Neural progenitor cell (in vitro differentiated cells): ENCODE data around the gene GBF1. TPM values are rescaled to one million over a fixed set of nuclear protein-coding genes. Genes with fewer than 3 reads are reported as not detected.
A peak's percentile ranks its signal among the peaks of the same experiment; 100 is the strongest.

ENCODE experiments used
- DNase-seq: peaks from one replicate; pipeline ENCODE4 v3.0.0-alpha.2; 2016; ENCODE audit warnings: low spot score
- H2AFZ ChIP-seq: fragments of 200-600 bp; sonication (generic); replicated peaks from 2 replicates; pipeline ENCODE4 v1.6.1; 2016; ENCODE audit warnings: antibody characterized with exemption
- H3F3A ChIP-seq: fragments of 200-600 bp; sonication (generic); 2 replicates; pipeline ENCODE4 v1.6.1; 2016; ENCODE audit warnings: antibody characterized with exemption, low read depth
- H3K27ac ChIP-seq: fragments of 200-600 bp; sonication (generic); 2 replicates; pipeline ENCODE4 v1.5.1; 2016; ENCODE audit warnings: mild to moderate bottlenecking
- H3K27me3 ChIP-seq: fragments of 200-600 bp; sonication (generic); 2 replicates; pipeline ENCODE4 v1.6.1; 2016; ENCODE audit warnings: mild to moderate bottlenecking, moderate library complexity
- H3K36me3 ChIP-seq: fragments of 200-600 bp; sonication (generic); 2 replicates; pipeline ENCODE4 v1.5.1; 2016
- H3K4me1 ChIP-seq: fragments of 200-600 bp; sonication (generic); 2 replicates; pipeline ENCODE4 v1.6.1; 2016; ENCODE audit warnings: mixed run types
- H3K4me2 ChIP-seq: fragments of 200-600 bp; sonication (generic); 2 replicates; pipeline ENCODE4 v1.6.1; 2016
- H3K4me3 ChIP-seq: fragments of 200-600 bp; sonication (generic); 2 replicates; pipeline ENCODE4 v1.5.1; 2016
- H3K79me2 ChIP-seq: fragments of 200-600 bp; sonication (generic); 2 replicates; pipeline ENCODE4 v1.6.1; 2016; ENCODE audit warnings: low read depth
- H3K9ac ChIP-seq: fragments of 200-600 bp; sonication (generic); 2 replicates; pipeline ENCODE4 v1.6.1; 2016
- H3K9me3 ChIP-seq: fragments of 200-600 bp; sonication (generic); 2 replicates; pipeline ENCODE4 v1.5.1; 2016; ENCODE audit warnings: low read depth
- H4K20me1 ChIP-seq: fragments of 200-600 bp; sonication (generic); 2 replicates; pipeline ENCODE4 v1.6.1; 2016; ENCODE audit warnings: low read depth
- H3K27ac Mint-ChIP-seq: 3 replicates; pipeline ENCODE4 v1.8.0; 2021; ENCODE audit warnings: mixed read lengths
- H3K27me3 Mint-ChIP-seq: 2 replicates; pipeline ENCODE4 v1.8.0; 2022; ENCODE audit warnings: low read depth, mild to moderate bottlenecking, inconsistent platforms, moderate library complexity, mixed read lengths; ENCODE audit not compliant: insufficient read depth
- H3K36me3 Mint-ChIP-seq: 3 replicates; pipeline ENCODE4 v1.8.0; 2021; ENCODE audit warnings: mixed read lengths
- H3K4me1 Mint-ChIP-seq: 3 replicates; pipeline ENCODE4 v1.8.0; 2021; ENCODE audit warnings: mixed read lengths
- H3K4me3 Mint-ChIP-seq: 3 replicates; pipeline ENCODE4 v1.8.0; 2021; ENCODE audit warnings: mild to moderate bottlenecking, moderate library complexity, mixed read lengths
- H3K9me3 Mint-ChIP-seq: 3 replicates; pipeline ENCODE4 v1.8.0; 2020; ENCODE audit warnings: mixed read lengths
- CTCF ChIP-seq: fragments of 200-600 bp; sonication (generic); IDR thresholded peaks from 2 replicates; pipeline ENCODE4 v1.5.1; 2017; ENCODE audit warnings: antibody characterized with exemption, mild to moderate bottlenecking
- EZH2 ChIP-seq: fragments of 200-600 bp; sonication (generic); IDR thresholded peaks from 2 replicates; pipeline ENCODE4 v1.6.1; 2017; ENCODE audit warnings: antibody characterized with exemption, mild to moderate bottlenecking, moderate library complexity
- EZH2phosphoT487 ChIP-seq: fragments of 200-600 bp; sonication (generic); IDR thresholded peaks from 2 replicates; pipeline ENCODE4 v1.6.1; 2017; ENCODE audit warnings: antibody characterized with exemption
- total RNA-seq: library from RNA; depleted of rRNA; stranded (reverse); fragments of >200 nt; gene quantifications from 2 replicates; pipeline ENCODE4 v1.2.3, GENCODE V29; 2015; ENCODE audit warnings: low replicate concordance

GBF1 gene
- total RNA-seq, 1 donor from 2014 or later, result 23.5 TPM

- H3K36me3 Mint-ChIP-seq, result no peaks in the 10 kb centered on the region
- TF ChIP-seq EZH2phosphoT487, result no peak
- no peak for TF ChIP-seq CTCF
- no peak for TF ChIP-seq EZH2
- Histone ChIP-seq H3K36me3 (no peaks in the 10 kb centered on the region), H3K79me2 (no peaks in the 10 kb centered on the region), H3K27me3 (peaks cover 91% of the 10 kb centered on the region), H3K4me1 (no peaks in the 10 kb centered on the region), H3K9ac (no peak overlapping the region), H2AFZ (no peak overlapping the region), H4K20me1 (no peaks in the 10 kb centered on the region), H3K27ac (no peak overlapping the region), H3K4me2 (no peak overlapping the region), H3K9me3 (no peaks in the 10 kb centered on the region), H3F3A (no peaks in the 10 kb centered on the region), H3K4me3 (no peak overlapping the region)
- peaks cover 13% of the 10 kb centered on the region for H3K27me3 Mint-ChIP-seq
- peaks cover 11% of the 10 kb centered on the region for H3K4me1 Mint-ChIP-seq
- no peak overlapping the region for H3K4me3 Mint-ChIP-seq
- no peak for DNase-seq
- no peaks in the 10 kb centered on the region for H3K9me3 Mint-ChIP-seq
- H3K27ac Mint-ChIP-seq, result no peak overlapping the region
Measured at GRCh38 chr10:102222797-102223196, 22.5 kb upstream of the GBF1 start.

GRCh38 chr10:102225646-102226541 lies 19.4 kb upstream of the GBF1 start, which contains the start of gene ELOVL3:
ELOVL3 (plus strand) TSS chr10:102226299; CDS start chr10:102226549, 250 bp downstream.
- Mint-ChIP-seq H3K4me3 (peak within 1 kb of the TSS; percentile 80), H3K36me3 (no peaks in the 10 kb centered on the region), H3K9me3 (peaks cover 2% of the 10 kb centered on the region), H3K4me1 (peaks cover 14% of the 10 kb centered on the region), H3K27me3 (peaks cover 24% of the 10 kb centered on the region), H3K27ac (peak within 1 kb of the TSS; percentile 27)
- TF ChIP-seq CTCF (no peak), EZH2phosphoT487 (peak; percentile 34), EZH2 (peak; percentile 39)
- Histone ChIP-seq H3K4me3 (peak within 1 kb of the TSS; percentile 33), H3F3A (peaks cover 10% of the 10 kb centered on the region), H3K4me2 (peak within 1 kb of the TSS; percentile 68), H2AFZ (peak within 1 kb of the TSS; percentile 80), H3K9ac (no peak within 1 kb of the TSS), H3K79me2 (no peaks in the 10 kb centered on the region), H3K4me1 (no peaks in the 10 kb centered on the region), H3K27me3 (peaks cover 100% of the 10 kb centered on the region), H3K9me3 (no peaks in the 10 kb centered on the region), H3K27ac (no peak within 1 kb of the TSS), H4K20me1 (no peaks in the 10 kb centered on the region), H3K36me3 (no peaks in the 10 kb centered on the region)
- peak; percentile 97 for DNase-seq

GRCh38 chr10:102226542-102226870 lies 18.8 kb upstream of the GBF1 start:
- Histone ChIP-seq H3K79me2 (no peaks in the 10 kb centered on the region), H3K9me3 (no peaks in the 10 kb centered on the region), H4K20me1 (no peaks in the 10 kb centered on the region), H3K27me3 (peaks cover 100% of the 10 kb centered on the region), H3K9ac (no peak overlapping the region), H3K4me3 (no peak overlapping the region), H3K4me2 (peak overlapping the region; percentile 5), H2AFZ (peak overlapping the region; percentile 28), H3K36me3 (no peaks in the 10 kb centered on the region), H3K27ac (no peak overlapping the region), H3K4me1 (no peaks in the 10 kb centered on the region), H3F3A (peaks cover 15% of the 10 kb centered on the region)
- Mint-ChIP-seq H3K27me3 (peaks cover 29% of the 10 kb centered on the region), H3K27ac (no peak overlapping the region), H3K4me3 (peak overlapping the region; percentile 80), H3K36me3 (no peaks in the 10 kb centered on the region), H3K9me3 (peaks cover 2% of the 10 kb centered on the region), H3K4me1 (peaks cover 14% of the 10 kb centered on the region)
- TF ChIP-seq EZH2, result no peak
- TF ChIP-seq EZH2phosphoT487, result no peak
- TF ChIP-seq CTCF, result no peak
- DNase-seq, result no peak
